Hindlimb muscle (tissue), 1 donor: ENCODE measurements around the gene CFAP299. TPM values are rescaled to one million over a fixed set of nuclear protein-coding genes. Genes with fewer than 3 reads are reported as not detected.
A peak's percentile ranks its signal among the peaks of the same experiment; 100 is the strongest.
"Not testable (repeated sequence)": the region's sequence is repeated elsewhere in the genome, so short reads cannot be mapped to it uniquely, and the experiment has no call there.

Experiments
- DNase-seq: peaks from one replicate; pipeline ENCODE4 v3.0.0-alpha.2; 2013
- polyA plus RNA-seq: library from polyadenylated mRNA; unstranded; fragments of 120-200 nt; gene quantifications from one replicate; pipeline ENCODE4 v1.2.1, GENCODE V29; 2013; ENCODE audit not compliant: insufficient read length

CFAP299 gene
- polyA plus RNA-seq, 1 donor = 0.32 TPM

DNA sequence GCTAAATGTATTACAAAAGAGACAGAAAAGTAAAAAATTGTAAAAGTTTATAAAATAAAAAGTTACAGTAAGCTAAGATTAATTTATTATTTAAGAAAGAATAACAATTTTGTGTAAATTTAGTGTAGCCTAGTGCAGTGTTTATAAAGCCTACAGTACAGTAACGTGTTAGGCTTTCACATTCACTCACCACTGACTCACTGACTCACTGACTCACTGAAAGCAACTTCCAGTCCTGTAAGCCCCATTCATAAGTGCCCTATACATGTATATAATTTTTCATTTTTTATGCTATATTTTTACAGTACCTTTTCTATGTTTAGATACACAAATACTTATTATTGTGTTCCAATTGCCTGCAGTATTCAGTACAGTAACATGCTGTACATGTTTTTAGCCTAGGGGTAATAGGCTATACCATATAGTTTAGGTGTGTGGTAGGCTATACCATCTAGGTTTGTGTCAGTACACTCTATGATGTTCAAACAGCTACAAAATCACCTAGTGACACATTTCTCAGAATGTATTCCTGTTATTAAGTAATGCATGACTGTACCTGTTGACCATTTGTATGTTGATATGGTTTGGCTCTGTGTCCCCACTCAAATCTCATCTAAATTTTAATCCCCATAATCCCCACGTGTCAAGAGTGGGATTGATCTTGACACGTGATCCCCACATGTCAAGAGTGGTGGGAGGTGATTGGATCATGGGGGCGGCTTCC lies 57.9 kb downstream of the CFAP299 start:
- no peak for DNase-seq

DNA sequence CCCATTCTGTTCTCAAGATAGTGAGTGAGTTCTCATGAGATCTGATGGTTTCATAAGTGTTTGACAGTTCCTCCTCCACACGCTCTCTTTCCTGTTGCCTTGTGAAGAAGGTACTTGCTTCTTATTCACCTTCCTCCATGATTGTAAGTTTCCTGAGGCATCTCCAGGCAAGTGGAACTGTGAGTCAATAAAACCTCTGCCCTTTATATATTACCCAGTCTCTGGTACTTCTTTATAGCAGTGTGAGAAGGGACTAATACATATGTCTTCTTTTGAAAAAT lies 58.4 kb downstream of the CFAP299 start:
- no peak for DNase-seq

DNA sequence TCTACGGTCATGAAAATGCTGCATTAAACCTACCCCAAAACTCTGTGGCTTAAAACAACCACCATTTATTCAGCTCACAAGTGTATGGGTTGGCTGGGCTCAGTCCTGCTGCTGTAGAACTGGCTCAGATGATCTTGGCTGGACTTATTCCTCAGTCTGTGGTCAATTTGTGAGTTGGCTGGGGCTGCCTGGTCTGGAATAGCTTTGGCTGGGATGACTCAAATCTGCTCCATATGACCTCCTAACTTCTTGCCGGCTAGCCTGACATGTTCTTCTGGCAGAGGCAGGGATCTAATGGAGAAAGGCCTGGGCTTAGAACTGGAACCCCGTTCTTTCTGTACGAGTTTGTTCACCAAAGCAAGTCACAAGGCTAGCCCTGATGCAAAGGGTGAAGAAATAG lies 71.7 kb downstream of the CFAP299 start:
- DNase-seq = peak; percentile 70

DNA sequence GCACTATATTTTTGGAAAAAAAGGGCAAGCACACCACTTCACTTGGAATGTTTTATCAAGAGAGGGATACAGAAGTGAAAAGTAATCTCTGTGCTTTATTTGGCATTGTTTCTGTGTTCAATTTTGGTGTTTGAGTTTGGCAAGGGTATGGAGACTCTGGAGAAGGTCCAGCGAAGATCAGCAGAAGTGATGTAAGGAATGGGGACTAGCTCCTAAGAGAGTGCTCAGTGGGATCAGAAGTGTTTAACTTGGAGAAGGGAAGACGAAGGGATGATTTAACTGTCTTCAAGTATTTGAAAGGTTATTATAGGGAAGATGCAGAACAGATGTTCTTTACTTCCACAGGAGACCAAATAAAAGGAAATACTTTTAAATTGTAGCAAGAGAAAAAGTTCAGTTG lies 74.3 kb downstream of the CFAP299 start:
- DNase-seq = no peak

DNA sequence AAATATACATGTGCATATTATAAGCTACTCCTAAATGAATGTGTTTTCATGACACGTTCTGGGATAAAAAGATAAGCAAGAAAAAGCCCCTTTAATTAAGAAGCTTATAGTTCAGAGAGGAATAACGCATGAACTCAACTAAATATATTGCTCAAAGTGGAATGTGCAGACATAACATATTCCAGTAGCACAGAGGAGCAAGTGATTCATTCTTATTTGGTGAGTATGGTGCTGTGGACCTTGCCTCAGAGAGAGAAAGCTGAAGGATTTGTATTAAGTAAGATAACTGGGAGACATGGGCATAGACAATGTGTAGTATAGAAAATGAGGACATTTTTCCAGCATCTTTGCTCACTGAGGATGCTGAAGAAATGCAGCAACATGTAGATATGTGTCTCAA lies 76.8 kb downstream of the CFAP299 start:
- DNase-seq = no peak

DNA sequence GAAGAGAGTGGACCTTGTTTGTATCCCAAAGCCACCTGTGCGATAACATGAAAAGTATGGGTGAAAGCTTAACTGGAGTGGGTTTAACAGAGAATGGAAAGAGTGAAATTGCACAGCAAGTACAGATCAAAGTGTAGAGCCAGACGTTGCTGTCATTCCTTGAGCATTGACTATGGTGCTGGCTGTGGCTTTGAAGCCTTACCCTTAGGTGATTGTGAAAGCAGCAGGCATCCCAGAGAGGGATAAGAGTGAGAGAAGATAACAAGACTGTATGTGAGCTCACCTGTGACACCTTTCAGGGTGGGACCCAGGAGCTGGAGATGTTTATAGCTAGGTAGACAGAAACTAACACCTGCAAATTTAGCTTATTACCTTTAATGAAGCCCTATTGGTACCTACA lies 77.6 kb downstream of the CFAP299 start:
- no peak for DNase-seq

DNA sequence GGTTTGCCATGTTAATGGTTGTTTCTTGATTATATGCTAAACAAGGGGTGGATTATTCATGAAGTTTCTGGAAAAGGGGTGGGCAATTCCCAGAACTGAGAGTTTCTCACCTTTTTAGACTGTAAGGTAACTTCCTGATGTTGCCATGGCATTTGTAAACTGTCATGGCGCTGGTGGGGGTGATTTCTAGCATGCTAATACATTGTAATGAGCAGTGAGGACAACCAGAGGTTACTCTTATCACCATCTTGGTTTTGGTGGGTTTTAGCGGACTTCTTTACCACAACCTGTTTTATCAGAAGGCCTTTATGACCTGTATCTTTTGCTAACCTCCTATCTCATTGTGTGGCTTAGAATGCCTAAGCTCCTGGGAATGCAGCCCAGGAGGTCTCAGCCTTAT lies 81.5 kb downstream of the CFAP299 start:
- no peak for DNase-seq

DNA sequence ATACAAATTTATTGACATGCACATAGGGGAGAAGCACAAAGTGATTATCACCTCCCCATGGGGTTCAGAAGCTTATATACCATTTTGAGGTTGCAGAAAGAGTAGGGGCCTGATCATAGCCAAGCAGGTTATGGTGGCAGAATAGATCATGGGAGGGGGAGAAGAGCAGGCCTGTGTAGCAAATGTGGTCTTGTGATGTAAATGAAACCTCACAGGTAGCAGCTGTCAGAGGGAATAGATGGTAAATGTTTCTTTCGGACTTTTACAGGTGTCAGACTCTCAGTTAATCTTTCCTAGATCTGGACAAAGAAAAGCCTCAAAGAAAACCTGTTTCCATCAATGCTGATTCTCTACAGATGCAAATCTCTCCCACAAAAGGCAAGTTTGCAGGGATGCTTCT lies 84.4 kb downstream of the CFAP299 start:
- no peak for DNase-seq

DNA sequence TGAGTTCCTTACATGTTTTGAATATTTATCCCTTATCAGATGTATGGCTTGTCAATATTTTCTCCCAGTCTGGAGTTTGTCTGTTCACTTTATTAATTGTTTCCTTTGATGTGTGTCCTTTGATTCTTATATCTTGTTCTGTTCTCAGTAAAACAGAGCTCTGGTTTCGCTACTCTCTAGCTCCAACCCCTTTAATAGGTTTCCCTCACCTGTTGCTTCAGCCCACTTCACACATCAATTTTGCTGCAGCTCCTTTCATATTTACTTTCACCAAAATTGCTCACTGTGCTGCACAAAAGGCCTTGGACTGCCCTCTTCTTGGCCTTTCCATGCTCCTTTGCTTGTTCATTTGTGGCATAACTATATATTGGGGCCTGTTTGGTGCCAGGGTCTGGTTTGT lies 85.1 kb downstream of the CFAP299 start:
- DNase-seq = no peak

DNA sequence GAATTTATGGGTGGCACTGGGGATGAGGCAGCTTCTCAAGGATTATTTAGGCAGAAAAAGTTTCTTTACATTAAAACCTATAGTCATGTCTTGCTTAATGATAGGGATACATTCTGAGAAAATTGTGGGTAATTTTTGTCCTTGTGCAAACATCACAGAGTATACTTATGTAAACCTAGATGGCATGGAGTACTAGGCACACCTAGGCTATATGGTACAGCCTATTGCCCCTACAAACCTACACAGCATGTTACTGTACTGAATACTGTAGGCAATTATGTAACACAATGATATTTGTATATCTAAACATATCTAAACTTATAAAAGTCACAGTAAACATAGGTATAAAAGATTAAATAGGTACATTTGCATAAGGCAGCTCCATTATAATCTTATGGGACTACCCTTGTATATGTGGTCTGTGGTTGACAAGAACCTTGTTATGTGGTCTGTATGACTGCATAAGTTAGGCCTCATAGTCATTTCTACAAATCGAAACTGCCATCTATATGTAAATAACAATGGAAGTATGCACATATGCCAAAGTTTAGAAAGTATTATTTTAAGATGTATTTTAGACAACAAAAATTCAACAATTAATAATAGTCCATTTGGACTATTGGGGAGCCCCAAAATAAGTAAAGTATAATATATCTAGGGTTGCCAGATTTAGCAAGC lies 87.3 kb downstream of the CFAP299 start:
- DNase-seq = no peak

DNA sequence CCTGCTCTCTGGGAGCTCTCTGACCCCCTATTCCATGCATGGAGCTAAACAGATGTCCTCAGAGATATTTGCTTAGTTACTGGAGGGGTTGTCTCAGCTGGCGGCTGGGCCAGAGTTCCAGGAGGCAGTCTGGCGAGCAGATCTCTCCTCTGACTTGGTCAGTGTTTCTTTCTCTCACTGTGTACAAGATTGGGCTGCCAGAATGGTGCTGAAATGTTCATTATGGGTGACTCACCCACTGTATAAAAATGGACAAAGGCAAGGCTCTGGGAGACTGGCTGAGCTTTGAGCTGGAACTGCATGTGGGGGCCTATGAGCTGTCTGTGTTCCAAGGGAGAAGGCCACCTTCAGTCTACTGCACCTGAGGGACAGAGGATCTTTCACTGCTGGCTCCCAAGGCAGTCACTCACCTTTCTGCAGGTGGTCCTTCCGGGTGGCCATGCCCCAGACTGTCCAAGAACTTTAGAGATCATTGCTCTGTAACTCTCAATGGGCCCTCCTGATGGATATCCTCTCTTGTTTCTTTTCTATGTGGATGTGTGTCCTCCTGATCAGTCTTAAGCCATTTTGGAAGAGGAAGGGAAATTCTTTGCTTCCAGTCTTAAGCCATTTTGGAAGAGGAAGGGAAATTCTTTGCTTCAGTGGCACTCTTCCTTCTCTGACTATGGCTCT lies 88.2 kb downstream of the CFAP299 start:
- no peak for DNase-seq

DNA sequence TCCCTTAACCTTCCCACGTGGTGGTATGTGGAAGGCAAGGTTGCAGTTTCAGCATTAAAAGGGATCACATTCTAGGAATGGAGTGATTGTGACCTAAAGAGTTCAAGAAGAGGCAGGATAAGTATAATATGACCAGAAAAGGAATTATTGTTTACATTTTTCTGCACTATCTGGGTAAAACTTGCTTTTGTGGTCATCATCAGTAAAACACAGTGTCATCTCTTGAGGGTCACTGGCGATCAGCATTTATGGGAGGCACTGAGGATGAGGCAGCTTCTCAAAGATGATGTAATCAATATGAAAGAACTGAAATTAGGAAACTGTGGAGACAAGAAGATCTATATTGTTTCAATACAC lies 88.7 kb downstream of the CFAP299 start:
- no peak for DNase-seq

DNA sequence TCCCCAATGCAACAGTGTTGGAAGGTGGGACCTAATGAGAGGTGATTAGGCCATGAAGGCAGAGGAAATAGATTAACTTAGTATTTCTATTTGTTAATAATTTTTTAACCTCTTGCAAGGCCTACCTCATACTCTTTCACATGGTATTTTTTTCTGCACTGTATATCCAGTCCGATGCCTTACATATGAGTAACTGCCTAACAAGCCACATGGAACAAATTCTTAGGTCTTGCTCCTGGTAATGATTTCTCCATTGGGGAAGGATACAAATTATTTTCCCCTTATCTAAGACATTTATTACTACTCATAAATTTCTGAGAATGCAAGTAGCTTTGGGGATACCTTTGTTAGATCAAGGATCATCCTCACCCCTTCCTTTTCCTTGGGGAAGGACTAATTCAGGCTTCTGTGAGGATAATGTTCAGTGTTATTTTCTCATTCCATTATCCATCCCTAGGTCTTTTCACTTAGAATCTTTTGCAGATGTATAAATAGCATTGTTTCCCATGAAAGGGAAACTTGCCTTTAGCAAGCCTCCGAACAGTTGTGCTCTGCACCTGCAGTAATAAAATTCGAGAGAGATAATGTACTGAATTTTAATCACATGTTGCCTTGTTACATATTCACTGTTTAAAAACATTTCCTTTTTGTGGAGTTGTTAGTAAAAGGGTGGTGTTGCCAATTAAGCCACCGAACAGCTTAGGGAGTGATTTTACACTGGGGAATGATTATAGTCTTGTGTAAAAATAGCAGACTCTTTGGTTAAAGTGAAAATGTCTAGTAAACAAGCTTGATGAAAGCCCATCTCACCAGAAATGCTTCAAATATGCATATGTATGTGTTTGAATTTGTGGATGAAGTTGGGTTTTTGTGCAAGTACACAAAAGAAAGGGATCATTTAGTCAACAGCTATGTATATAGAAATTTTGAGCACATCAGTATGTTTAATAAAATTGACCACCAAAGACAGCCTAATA lies 89.9 kb downstream of the CFAP299 start:
- DNase-seq = no peak

DNA sequence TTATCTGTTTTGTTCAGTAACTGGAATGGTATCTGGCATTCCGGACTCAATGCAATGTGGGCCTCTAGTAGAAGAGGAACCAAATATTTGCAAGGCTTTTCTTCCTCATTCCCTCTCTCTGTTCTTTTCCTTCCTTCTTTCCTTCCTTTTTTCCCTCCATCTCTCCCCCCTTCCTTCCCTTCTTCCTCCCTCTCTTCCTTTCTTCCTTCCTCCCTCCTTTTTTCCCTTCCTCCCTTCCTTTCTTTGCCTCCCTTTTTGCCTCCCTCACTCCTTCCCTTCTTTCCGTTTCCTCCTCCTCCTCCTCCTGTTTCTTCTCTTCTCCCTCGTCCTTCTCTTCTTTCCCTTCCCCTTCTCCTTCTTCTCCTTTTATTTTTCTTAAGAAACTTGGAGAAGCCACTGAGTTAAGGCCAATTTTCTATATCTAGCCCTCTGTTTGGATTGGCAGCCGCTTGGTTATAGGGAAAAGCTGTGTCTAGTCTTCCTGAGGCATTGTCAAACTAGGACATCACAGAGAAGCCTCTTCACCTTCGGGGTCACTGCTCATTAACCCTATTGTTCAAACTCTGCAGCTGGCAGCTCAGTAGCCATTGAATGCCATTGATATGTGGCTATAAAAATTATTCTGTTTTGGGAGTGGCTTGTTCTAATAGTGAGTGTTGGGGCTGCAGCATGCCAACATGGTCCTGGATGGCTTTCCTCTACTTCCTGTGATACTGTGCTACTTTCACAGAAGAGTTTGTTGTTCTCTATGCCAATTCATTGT lies 95.9 kb downstream of the CFAP299 start:
- DNase-seq = no peak

DNA sequence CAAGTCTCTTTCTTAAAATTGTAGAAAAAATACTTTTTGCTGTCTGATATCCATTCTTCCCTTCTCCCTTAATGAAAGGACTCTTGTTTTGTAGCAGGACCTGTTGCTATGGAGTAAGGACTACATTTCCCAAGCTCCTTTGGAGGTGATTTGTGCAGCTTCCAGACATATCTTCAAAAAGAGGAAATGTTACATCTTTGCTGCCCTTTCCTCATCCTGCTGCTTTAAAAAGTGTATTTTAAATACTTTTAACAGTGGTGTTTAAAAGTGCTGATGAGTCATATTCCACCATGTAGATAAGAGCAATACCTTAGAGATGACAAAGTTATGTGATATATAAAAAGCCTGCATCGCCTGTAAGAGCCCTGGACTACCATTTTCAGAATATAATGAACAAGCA lies 98.7 kb downstream of the CFAP299 start:
- DNase-seq = no peak

DNA sequence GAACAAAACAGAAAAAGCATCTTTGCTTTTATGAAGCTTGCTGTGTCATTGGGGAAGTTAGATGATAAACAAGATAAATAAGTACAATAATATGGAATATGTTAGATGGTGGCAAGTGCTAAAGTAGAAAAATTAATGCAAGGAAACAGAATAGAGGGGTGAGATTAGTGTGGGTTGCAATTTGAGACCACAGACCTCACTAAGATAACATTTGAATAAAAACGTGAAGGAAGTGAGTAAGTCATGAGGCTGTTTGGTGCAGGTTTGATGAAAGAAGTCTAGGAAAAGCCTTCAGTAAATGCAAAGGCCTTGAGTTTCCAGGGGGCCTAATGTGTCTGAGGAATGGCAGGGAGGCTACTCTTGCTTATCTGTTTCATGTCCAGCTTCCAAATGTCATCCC lies 102.5 kb downstream of the CFAP299 start:
- DNase-seq = no peak

DNA sequence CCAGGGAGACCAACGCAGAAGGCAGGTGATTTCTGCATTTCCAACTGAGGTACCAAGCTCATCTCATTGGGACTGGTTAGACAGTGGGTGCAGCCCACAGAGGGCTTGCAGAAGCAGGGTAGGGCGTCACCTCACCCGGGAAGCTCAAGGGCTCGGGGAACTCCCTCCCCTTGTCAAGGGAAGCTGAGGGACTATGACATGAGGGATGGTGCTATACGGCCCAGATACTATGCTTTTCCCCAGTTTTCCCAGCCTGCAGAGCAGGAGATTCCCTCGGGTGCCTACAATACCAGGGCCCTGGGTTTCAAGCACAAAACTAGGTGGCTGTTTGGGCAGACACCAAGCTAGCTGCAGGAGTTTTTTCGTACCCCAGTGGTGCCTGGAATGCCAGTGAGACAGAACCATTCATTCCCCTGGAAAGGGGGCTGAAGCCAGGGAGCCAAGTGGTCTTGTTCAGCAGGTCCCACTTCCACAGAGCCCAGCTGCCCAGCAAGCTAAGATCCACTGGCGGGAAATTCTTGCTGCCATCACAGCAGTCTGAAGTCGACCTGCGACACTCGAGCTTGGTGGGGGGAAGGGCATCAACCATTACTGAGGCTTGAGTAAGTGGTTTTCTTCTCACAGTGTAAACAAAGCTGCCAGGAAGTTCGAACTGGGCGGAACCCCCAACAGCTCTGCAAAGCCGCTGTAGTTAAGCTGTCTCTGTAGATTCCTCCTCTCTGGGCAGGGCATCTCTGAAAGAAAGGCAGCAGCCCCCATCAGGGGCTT lies 103.9 kb downstream of the CFAP299 start:
- DNase-seq = not testable (repeated sequence)

DNA sequence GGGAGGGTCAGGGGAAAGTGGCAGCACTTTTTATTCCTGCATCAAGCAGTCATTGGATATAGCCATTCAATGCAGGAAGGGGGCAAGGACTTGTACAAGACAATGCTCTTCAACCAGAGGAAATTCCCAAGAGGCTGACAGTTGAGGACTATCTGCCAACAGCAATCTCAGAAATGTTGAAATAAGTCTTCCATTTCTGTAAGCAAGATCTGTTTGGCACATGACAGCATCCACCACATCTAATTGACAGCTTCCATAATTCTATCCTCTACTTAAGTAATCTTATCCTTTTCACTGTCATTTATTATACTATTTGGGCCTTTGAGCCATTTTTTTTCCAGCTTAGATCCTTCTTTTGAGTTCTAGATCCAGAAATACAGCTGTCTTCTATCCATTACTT lies 110.7 kb downstream of the CFAP299 start:
- DNase-seq = no peak

DNA sequence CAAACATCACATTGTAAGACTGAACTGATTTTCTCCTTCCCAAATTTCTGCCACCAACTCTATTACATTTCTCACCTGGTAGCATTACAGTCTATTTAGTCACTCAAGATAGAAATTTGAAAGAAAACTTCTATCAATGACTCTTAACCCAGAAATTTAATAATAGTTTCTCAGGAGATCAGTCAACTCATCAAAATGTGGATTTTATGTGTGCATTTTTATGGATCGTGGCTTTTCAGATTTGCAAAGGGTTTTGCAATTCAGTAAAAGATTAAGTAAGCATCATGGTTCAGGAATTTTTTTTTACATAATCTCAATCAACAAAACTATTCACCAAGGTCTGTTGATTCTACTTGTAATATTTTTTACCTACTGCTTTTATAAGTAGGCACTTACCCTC lies 111.1 kb downstream of the CFAP299 start:
- no peak for DNase-seq

DNA sequence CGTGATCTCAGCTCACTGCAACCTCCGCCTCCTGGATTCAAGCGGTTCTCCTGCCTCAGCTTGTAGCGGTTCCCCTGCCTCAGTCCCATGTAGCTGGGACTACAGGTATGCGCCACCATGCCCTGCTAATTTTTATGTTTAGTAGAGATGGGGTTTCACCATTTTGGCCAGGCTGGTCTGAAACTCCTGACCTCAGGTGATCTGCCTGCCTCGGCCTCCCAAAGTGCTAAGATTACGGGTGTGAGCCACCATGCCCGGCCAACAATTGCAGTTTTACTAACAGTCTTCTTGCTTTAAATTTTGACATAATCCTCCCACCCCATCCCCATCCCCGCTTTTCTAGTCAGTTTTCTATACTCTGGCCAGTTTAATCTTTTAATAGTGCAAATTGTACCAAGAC lies 112.0 kb downstream of the CFAP299 start:
- no peak for DNase-seq

DNA sequence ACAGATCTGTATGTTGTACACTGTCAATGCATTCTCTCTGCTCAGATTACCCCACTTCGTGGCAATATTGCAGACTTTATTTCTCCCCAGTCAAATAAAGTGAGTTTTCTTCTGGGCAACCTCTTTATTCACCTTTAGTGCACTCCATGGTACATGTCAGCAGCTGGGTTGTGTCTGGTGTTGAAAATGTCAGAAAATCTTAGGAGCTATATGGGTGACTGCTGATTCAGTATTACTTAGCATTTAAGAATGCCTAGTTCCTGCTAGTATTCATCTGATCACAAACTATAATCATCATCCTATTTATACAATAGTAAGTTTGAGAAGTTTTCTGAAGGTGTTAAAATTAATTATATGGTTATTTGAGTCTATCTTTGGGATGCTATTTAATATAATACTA lies 112.5 kb downstream of the CFAP299 start:
- no peak for DNase-seq

DNA sequence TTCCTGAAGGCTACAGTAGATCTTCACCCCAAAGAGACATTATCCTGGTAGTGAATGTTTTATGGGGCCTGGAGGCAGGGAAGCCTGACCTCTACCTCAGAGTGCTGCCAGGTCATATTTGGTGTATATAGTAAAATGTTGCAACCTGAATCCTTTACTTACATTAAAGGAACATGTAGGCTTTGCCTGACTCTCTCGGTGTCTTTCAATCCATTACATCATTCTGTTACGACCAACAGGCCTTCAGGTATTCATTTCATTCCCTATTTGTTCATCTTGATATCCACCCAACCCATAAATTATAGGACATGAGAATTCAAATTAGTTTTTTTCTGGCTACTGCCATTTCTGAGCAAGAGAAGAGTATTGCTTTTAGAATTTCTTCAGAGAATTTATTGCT lies 116.5 kb downstream of the CFAP299 start:
- no peak for DNase-seq
